Activated naive CD4-positive, alpha-beta T cell treated with anti-CD3 and anti-CD28 coated beads, Interleukin-2, amount 10 ng/mL, durations not matched to agents 7 days and 5 days (primary cell): Measurements from ENCODE around the gene TMEM139.
A peak's percentile ranks its signal among the peaks of the same experiment; 100 is the strongest.

ENCODE experiments used
- CTCF ChIA-PET: fragments of 350-600 bp; sonication (Branson Sonifier 250); formaldehyde crosslinking; loops from one replicate; lab custom pipeline; 2021; ENCODE audit warnings: antibody characterized with exemption; lab: Charles Lee
- DNase-seq: peaks from one replicate; pipeline ENCODE4 v3.0.0-alpha.2; 2020
- H3K27ac Mint-ChIP-seq: one replicate; pipeline ENCODE4 v1.8.0; 2021; ENCODE audit warnings: mild to moderate bottlenecking, moderate library complexity, mixed read lengths
- H3K27me3 Mint-ChIP-seq: one replicate; pipeline ENCODE4 v1.8.0; 2021; ENCODE audit warnings: mild to moderate bottlenecking, mixed read lengths
- H3K36me3 Mint-ChIP-seq: one replicate; pipeline ENCODE4 v1.8.0; 2021; ENCODE audit warnings: mixed read lengths
- H3K4me1 Mint-ChIP-seq: one replicate; pipeline ENCODE4 v1.8.0; 2021; ENCODE audit warnings: mixed read lengths
- H3K4me3 Mint-ChIP-seq: one replicate; pipeline ENCODE4 v1.8.0; 2021; ENCODE audit warnings: mild to moderate bottlenecking, moderate library complexity, mixed read lengths
- H3K9me3 Mint-ChIP-seq: one replicate; pipeline ENCODE4 v1.8.0; 2021; ENCODE audit warnings: mixed read lengths

TMEM139 gene

DNA sequence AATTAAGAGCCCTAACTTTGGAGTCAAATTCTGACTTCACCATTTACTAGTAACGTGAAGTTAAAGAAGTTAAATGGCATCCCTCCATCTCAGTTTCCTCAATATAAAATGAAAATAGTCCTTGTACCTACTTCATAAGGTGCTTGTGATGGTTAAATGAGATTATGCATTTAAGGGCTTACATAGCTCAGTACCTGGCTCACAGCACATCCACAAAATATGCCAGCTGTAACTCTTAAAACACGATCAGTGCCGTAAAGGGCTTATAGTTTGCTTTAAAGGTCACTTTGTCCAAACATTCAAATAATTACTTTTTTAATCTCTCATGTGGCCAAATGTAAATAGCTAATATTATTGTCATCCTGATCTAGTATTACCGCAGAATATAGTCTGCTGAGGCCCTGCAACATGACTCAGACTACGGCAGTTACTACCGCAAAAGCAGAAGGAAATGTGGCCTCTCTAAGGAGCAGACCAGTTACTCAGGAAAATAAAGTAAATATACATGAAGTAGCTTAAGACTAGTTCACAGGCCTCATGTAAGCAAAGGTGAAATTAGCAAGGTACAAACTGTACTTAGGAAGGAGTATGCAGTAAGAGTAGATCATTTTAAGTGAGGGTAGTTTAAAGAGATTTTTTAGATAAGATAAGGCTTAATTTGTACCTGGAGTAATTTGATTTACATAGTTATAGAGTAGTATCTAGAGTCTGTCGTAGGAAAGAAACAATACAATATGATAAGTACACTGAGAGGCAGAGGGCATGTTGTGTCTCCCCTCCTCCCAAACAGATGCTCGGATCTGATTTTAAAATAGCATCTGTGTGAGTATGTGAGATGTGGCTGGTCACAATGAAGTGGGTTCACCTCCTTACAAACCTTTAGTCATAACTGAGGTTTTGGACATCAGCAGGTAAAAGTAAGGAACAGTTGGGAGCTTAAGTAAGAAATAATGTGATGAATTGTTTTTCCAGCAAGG, 16.5 kb downstream of the TMEM139 start:
- H3K27me3 Mint-ChIP-seq = no peaks in the 10 kb centered on the region
- H3K4me3 Mint-ChIP-seq = no peak overlapping the region
- peaks cover 71% of the 10 kb centered on the region for H3K4me1 Mint-ChIP-seq
- no peaks in the 10 kb centered on the region for H3K9me3 Mint-ChIP-seq
- CTCF ChIA-PET = interaction anchor here (0.9 to 8.6 kb wide), 7 partner anchors 9 to 107 kb away, joined by 3 to 185 read pairs (median 4); no protein-coding TSS in a partner anchor
- H3K27ac Mint-ChIP-seq = no peak overlapping the region
- no peak for DNase-seq
- H3K36me3 Mint-ChIP-seq = peaks cover 83% of the 10 kb centered on the region

DNA sequence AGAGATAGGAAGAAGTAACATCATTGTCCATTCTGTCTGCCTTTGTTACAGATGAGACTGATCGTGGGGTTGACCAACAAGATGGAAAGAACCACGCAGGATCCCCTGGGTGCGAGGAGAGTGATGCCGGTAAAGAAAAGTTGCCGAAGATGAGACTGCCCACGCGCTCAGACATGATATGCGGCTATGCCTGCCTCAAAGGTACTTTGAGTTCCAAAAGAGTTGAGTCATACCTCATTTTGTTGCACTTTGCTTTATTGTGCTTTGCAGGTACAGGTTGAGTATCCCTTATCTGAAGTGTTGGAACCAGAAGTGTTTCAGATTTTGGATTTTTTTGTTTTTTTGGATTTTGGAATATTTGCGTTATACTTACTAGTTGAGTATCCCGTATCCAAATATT, 19.0 kb downstream of the TMEM139 start:
- H3K4me1 Mint-ChIP-seq = peaks cover 75% of the 10 kb centered on the region
- no peaks in the 10 kb centered on the region for H3K27me3 Mint-ChIP-seq
- H3K4me3 Mint-ChIP-seq = no peak overlapping the region
- peaks cover 89% of the 10 kb centered on the region for H3K36me3 Mint-ChIP-seq
- no peak overlapping the region for H3K27ac Mint-ChIP-seq
- H3K9me3 Mint-ChIP-seq = peaks cover 6% of the 10 kb centered on the region
- CTCF ChIA-PET = interaction anchor here (1.5 to 2.5 kb wide), 2 partner anchors 24 to 64 kb away, joined by 5 to 56 read pairs; no protein-coding TSS in a partner anchor
- no peak for DNase-seq

DNA sequence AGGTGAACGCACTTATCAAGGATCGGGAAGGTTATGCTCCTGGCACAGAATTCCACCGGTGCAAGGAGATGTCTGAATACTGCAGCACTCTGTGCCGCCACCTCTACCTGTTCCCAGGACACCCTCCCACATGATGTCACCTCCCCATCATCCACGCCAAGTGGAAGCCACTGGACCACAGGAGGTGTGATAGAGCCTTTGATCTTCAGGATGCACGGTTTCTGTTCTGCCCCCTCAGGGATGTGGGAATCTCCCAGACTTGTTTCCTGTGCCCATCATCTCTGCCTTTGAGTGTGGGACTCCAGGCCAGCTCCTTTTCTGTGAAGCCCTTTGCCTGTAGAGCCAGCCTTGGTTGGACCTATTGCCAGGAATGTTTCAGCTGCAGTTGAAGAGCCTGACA, 20.2 kb downstream of the TMEM139 start:
- CTCF ChIA-PET = interaction anchor here (0.8 to 2.6 kb wide), 15 partner anchors 9 to 118 kb away, joined by 3 to 56 read pairs (median 4); partner anchors contain the start of gene EPHA1
- Mint-ChIP-seq H3K4me1 (peaks cover 74% of the 10 kb centered on the region), H3K4me3 (no peak overlapping the region), H3K9me3 (peaks cover 8% of the 10 kb centered on the region), H3K36me3 (peaks cover 92% of the 10 kb centered on the region), H3K27ac (no peak overlapping the region), H3K27me3 (no peaks in the 10 kb centered on the region)
- DNase-seq = no peak

DNA sequence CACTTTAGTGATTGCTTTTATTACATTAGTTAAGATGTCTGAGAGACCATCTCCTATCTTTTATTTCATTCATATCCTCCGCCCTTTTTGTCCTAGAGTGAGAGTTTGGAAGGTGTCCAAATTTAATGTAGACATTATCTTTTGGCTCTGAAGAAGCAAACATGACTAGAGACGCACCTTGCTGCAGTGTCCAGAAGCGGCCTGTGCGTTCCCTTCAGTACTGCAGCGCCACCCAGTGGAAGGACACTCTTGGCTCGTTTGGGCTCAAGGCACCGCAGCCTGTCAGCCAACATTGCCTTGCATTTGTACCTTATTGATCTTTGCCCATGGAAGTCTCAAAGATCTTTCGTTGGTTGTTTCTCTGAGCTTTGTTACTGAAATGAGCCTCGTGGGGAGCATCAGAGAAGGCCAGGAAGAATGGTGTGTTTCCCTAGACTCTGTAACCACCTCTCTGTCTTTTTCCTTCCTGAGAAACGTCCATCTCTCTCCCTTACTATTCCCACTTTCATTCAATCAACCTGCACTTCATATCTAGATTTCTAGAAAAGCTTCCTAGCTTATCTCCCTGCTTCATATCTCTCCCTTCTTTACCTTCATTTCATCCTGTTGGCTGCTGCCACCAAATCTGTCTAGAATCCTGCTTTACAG, 20.8 kb downstream of the TMEM139 start:
- peak overlapping the region; percentile 15 for H3K27ac Mint-ChIP-seq
- peaks cover 13% of the 10 kb centered on the region for H3K9me3 Mint-ChIP-seq
- CTCF ChIA-PET = interaction anchor here (0.8 to 2.6 kb wide), 17 partner anchors 9 to 118 kb away, joined by 3 to 56 read pairs (median 4); partner anchors contain the start of gene EPHA1
- peaks cover 76% of the 10 kb centered on the region for H3K4me1 Mint-ChIP-seq
- no peak overlapping the region for H3K4me3 Mint-ChIP-seq
- H3K27me3 Mint-ChIP-seq = no peaks in the 10 kb centered on the region
- peaks cover 92% of the 10 kb centered on the region for H3K36me3 Mint-ChIP-seq
- peak; percentile 76 for DNase-seq

DNA sequence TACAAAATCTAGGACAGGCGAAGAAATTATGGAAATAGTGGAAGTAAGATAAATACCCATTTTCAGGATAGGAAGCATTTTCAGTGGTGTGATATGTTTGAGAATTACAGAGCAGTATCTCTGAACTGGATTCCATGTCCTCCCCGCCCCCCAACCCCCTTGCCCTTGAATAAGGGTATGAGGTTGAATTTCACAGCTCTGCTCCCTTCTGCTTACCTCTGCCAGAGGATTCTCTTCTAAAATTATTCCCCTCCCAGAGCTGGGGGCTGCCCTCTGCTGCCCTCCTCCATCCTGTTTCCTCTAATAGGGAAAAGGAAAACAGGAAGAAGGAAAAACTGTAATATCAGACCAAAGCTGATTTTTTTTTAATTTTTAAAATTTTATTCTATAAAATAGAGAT, 23.9 kb downstream of the TMEM139 start:
- Mint-ChIP-seq H3K27me3 (no peaks in the 10 kb centered on the region), H3K27ac (no peak overlapping the region), H3K9me3 (peaks cover 17% of the 10 kb centered on the region), H3K36me3 (peaks cover 80% of the 10 kb centered on the region), H3K4me3 (no peak overlapping the region), H3K4me1 (peaks cover 75% of the 10 kb centered on the region)
- CTCF ChIA-PET = interaction anchor here (1.9 to 4.4 kb wide), 5 partner anchors 9 to 108 kb away, joined by 6 to 29 read pairs (median 12); no protein-coding TSS in a partner anchor
- DNase-seq = no peak

DNA sequence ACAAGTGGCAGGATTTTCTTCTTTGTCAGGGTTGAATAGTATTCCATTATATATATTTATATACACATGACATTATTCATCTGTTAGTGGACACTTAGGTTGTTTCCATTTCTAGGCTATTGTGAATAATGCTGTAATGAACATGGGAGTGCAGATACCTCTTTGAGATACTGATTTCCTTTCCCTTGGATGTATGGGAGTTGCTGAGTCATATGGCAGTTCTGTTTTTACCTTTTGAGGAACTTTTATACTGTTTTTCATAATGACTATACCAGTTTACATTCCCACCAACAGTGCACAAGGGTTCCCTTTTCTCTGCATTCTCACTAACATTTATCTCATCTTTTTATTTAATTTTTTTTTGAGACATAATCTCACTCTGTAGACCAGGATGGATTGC, 29.4 kb downstream of the TMEM139 start:
- Mint-ChIP-seq H3K27ac (no peak overlapping the region), H3K4me3 (no peak overlapping the region), H3K27me3 (peaks cover 16% of the 10 kb centered on the region), H3K9me3 (peaks cover 11% of the 10 kb centered on the region), H3K4me1 (peaks cover 32% of the 10 kb centered on the region), H3K36me3 (peaks cover 30% of the 10 kb centered on the region)
- DNase-seq = no peak
- CTCF ChIA-PET = no interaction called here

DNA sequence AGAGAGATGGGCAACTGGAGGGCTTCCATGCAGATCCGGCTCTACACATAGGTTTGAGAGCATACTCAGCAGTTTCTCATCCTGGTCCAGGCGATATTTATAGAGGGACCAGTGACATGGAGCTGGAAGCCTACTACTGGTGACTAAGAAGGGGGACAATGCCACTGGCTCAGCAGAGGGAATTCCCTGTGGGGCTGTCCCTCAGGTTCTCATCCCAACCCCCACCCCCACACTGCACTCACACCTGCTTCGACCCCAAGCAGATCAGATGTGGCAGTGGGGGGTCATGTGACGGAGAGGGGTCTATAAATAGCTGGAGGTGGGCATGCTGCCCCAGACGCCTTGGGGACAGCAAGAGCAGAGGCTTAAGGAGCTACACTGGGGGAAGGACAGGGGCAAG, 31.0 kb downstream of the TMEM139 start, which contains the start of gene CLCN1:
CLCN1 (plus strand) TSS at position 336 of the 400 bp plus-strand sequence. CDS start 102 bp downstream, outside the sequence.
- Mint-ChIP-seq H3K4me3 (no peak within 1 kb of the TSS), H3K9me3 (peaks cover 3% of the 10 kb centered on the region), H3K27ac (no peak within 1 kb of the TSS), H3K4me1 (peaks cover 16% of the 10 kb centered on the region), H3K27me3 (peaks cover 33% of the 10 kb centered on the region), H3K36me3 (peaks cover 15% of the 10 kb centered on the region)
- DNase-seq = no peak
- CTCF ChIA-PET = interaction anchor here (1.5 to 3.6 kb wide), 2 partner anchors 16 to 76 kb away, joined by 5 to 11 read pairs; no protein-coding TSS in a partner anchor

DNA sequence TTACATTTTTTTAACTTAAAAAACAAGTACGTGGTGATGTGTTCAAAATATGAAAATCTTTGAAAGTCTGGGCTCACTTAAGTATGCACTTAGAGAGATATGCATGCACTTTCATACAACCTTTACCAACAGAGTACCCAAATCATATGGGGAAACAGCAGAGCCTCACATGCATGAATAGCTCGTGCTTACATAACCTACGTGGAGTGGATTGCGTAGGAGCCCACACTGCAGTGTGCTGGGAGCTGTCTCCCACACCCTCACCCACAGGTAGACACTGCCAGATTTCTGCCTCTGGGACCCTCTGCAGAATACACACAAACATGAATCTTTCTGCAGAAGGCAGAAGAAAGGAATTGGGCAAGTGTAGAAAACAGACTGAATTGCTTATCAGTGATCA, 31.7 kb downstream of the TMEM139 start:
- peaks cover 36% of the 10 kb centered on the region for H3K27me3 Mint-ChIP-seq
- no peak for DNase-seq
- peaks cover 9% of the 10 kb centered on the region for H3K4me1 Mint-ChIP-seq
- H3K27ac Mint-ChIP-seq = no peak overlapping the region
- H3K9me3 Mint-ChIP-seq = no peaks in the 10 kb centered on the region
- CTCF ChIA-PET = interaction anchor here (1.3 to 3.6 kb wide), 3 partner anchors 17 to 77 kb away, joined by 3 to 11 read pairs (median 5); no protein-coding TSS in a partner anchor
- no peak overlapping the region for H3K4me3 Mint-ChIP-seq
- H3K36me3 Mint-ChIP-seq = peaks cover 11% of the 10 kb centered on the region

DNA sequence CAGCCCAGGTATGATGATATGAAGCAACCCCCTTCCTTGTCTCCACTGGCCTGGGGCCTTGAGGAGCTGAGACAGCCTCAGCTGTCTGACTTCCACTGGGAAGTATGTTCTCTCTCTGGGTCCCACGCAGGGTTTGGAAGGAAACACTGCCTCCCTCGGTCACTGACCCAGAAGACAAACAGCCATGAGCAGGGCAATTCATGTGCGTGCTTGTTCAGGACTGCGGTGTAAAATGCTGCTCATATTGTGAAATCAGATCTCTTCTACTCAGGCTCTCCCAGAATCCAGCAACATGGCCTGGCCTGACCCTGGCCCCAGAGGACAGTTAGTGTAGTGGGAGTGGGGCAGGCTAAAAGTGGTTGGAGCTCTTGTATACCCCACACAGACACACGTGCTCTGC, 33.9 kb downstream of the TMEM139 start:
- no peak overlapping the region for H3K27ac Mint-ChIP-seq
- H3K4me3 Mint-ChIP-seq = no peak overlapping the region
- peaks cover 42% of the 10 kb centered on the region for H3K27me3 Mint-ChIP-seq
- H3K4me1 Mint-ChIP-seq = no peaks in the 10 kb centered on the region
- peaks cover under 1% of the 10 kb centered on the region for H3K36me3 Mint-ChIP-seq
- H3K9me3 Mint-ChIP-seq = no peaks in the 10 kb centered on the region
- no peak for DNase-seq
- CTCF ChIA-PET = interaction anchor here (1.4 to 1.6 kb wide), 2 partner anchors 16 to 78 kb away, joined by 3 to 6 read pairs; no protein-coding TSS in a partner anchor

DNA sequence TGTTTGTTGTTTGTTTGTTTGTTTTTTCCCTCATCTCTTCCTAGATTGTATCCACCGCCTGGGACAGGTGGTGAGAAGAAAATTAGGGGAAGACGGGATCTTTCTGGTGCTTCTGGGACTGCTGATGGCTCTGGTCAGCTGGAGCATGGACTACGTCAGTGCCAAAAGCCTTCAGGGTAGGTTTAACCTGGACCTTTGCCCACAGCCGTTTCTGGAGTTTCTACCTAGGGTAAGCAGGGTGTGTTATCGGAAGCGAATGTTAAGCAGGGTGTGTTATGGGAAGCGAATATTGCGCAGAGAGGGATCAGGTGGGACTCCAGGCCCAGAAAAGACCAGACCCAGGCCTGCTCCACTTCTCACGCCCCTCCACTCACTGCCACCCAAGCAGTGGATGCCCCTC, 35.9 kb downstream of the TMEM139 start:
- CTCF ChIA-PET = interaction anchor here (1.2 kb wide), 1 partner anchor 25 kb away, joined by 4 read pairs; no protein-coding TSS in a partner anchor
- Mint-ChIP-seq H3K27ac (no peak overlapping the region), H3K4me3 (no peak overlapping the region)

DNA sequence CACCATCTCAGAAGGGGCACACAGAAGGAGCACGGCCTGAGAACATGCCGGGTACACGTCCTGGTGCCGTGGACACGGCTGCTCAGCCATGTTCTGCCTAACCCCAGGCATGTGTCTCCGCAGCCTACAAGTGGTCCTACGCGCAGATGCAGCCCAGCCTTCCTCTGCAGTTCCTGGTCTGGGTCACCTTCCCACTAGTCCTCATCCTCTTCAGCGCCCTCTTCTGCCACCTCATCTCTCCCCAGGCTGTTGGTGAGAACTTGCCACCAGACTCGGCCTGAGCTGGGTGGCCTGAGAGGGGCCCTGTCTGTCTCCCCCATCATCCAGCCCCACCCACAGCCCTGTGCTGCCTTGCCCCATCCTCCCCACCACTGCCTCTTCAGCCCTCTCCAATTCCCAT, 36.5 kb downstream of the TMEM139 start:
- peaks cover 38% of the 10 kb centered on the region for H3K27me3 Mint-ChIP-seq
- no peak overlapping the region for H3K4me3 Mint-ChIP-seq
- peaks cover 20% of the 10 kb centered on the region for H3K4me1 Mint-ChIP-seq
- CTCF ChIA-PET = interaction anchor here (1.0 to 1.1 kb wide), 2 partner anchors 19 to 96 kb away, joined by 3 read pairs; no protein-coding TSS in a partner anchor
- H3K27ac Mint-ChIP-seq = no peak overlapping the region
- H3K36me3 Mint-ChIP-seq = no peaks in the 10 kb centered on the region
- H3K9me3 Mint-ChIP-seq = no peaks in the 10 kb centered on the region
- no peak for DNase-seq

More for the DNA sequence above, 35.9 kb downstream of the TMEM139 start:
- H3K36me3 Mint-ChIP-seq = no peaks in the 10 kb centered on the region
- no peaks in the 10 kb centered on the region for H3K9me3 Mint-ChIP-seq
- peaks cover 38% of the 10 kb centered on the region for H3K27me3 Mint-ChIP-seq
- no peak for DNase-seq
- peaks cover 15% of the 10 kb centered on the region for H3K4me1 Mint-ChIP-seq

DNA sequence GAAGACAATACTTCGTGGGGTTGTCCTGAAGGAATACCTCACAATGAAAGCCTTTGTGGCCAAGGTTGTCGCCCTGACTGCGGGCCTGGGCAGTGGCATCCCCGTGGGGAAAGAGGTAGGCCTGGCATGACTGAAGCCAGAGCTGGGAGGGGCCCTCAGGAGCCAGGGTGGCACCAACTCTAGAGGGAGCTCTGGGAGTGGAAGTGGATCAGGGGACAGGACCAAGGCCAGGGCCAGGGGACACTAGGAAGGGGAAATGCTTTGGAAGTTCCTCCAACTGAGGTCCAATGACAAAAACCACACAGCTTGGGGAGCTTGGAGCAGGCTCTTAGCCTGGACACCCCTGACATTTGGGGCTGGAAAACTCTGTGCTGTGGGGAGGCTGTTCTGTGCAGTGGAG, 37.0 kb downstream of the TMEM139 start:
- Mint-ChIP-seq H3K4me1 (peaks cover 21% of the 10 kb centered on the region), H3K9me3 (no peaks in the 10 kb centered on the region), H3K27ac (no peak overlapping the region), H3K4me3 (no peak overlapping the region), H3K36me3 (no peaks in the 10 kb centered on the region), H3K27me3 (peaks cover 38% of the 10 kb centered on the region)
- CTCF ChIA-PET = interaction anchor here (1.0 to 1.2 kb wide), 3 partner anchors 18 to 96 kb away, joined by 3 to 4 read pairs (median 3); no protein-coding TSS in a partner anchor
- DNase-seq = no peak

DNA sequence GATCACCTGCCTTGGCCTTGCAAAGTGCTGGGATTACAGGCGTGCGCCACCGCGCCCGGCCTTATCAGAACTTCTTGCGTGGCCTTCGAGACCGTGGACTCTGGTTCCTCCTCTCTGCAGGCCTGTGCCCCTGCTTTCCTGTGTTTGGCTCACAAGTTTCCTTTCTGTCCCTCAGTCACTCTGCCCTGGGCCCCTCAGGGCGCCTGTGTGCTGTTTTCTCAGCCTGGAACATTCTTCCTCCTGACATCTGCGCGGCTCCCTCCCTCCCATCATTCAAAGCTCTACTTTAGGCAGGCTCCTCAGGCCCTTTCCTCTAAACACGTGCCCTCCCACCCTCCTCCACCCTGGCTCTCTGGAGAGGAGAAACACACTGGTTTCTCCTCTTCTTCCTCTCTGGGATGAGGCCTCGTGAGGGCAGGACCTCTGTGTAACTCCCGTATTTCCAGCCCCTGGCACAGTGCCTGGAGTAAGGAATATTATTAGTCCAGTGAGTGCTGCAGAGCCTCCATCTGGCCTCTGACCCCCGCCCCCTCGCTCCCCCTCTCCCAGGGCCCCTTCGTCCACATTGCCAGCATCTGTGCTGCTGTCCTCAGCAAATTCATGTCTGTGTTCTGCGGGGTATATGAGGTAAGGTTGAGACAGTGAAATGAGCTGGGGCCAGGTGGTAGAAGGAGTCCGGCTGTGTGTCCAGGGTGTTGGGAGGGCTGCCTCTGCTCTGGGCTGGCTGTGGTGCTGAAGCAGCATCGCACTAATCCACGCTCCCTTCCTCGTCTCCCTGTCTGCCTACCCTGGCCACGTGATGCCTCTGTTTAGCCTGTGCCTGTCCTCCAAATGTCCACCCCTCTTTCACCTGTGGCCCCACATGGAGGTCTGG, 38.2 kb downstream of the TMEM139 start:
- Mint-ChIP-seq H3K4me1 (peaks cover 21% of the 10 kb centered on the region), H3K27me3 (peaks cover 34% of the 10 kb centered on the region), H3K9me3 (no peaks in the 10 kb centered on the region), H3K36me3 (no peaks in the 10 kb centered on the region), H3K4me3 (no peak overlapping the region), H3K27ac (no peak overlapping the region)
- no peak for DNase-seq
- CTCF ChIA-PET = interaction anchor here (1.2 kb wide), 1 partner anchor 82 kb away, joined by 4 read pairs; no protein-coding TSS in a partner anchor
